ENCODE data around the gene PCNX1. TPM values are rescaled to one million over a fixed set of nuclear protein-coding genes. Genes with fewer than 3 reads are reported as not detected.
"Not testable (repeated sequence)": the region's sequence is repeated elsewhere in the genome, so short reads cannot be mapped to it uniquely, and the experiment has no call there.

Gene PCNX1
- total RNA-seq, 1 donor from 2014 or later = 75.6 TPM

DNA sequence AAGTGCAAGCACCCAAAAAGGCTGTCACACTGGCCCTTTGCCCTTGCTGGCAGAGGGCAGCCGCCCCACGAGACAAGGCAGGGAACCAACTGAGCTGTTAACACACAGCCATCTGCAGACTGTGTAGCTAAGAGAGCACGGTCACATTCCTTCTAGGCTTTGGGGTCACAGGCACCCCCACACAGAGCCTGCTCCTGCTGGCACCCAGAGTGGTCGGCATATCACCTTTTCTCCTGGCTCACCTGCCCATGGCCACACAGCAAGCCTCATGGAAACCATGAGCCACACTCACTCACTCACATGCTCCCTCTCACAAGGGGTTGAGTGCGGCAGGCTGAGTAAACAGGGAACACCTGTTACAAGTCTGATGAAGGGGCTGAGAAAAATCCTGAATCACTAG is 214.5 kb downstream of the PCNX1 start:
- DNase-seq (ENCODE audit: low spot score) = no peak

GRCh38 chr14:71122866-71123565 is 215.8 kb downstream of the PCNX1 start:
- no peak for DNase-seq (ENCODE audit: low spot score)

DNA sequence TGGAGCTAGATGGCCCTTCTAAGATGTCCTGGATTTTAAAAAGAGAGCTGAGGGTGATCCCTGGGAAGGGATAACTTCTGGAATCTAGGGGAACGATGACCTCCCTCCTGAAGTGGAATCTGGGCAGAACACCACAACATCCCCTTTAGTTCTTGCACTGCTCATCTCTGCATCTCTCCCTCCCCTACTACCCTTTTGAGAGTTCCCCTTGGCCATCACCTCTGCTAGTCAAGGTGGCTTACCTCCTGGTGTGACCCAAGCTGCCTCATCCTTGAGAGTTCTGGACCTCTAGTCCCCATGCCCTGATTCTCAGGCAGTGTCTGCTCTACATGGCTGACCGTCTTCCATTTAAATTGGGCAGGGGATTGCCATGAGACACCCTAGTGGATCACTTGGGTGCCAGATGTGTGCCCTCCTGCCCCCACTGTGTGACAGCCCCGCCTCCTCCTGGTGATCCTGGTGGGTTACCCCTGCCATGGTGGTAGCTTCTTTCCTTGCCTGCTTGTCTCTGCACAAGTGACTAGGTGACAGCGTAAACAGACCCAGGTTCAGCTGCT is 216.4 kb downstream of the PCNX1 start:
- no peak for DNase-seq (ENCODE audit: low spot score)

GRCh38 chr14:71129716-71130490 is 222.6 kb downstream of the PCNX1 start:
- DNase-seq (ENCODE audit: low spot score) = not testable (repeated sequence)

DNA sequence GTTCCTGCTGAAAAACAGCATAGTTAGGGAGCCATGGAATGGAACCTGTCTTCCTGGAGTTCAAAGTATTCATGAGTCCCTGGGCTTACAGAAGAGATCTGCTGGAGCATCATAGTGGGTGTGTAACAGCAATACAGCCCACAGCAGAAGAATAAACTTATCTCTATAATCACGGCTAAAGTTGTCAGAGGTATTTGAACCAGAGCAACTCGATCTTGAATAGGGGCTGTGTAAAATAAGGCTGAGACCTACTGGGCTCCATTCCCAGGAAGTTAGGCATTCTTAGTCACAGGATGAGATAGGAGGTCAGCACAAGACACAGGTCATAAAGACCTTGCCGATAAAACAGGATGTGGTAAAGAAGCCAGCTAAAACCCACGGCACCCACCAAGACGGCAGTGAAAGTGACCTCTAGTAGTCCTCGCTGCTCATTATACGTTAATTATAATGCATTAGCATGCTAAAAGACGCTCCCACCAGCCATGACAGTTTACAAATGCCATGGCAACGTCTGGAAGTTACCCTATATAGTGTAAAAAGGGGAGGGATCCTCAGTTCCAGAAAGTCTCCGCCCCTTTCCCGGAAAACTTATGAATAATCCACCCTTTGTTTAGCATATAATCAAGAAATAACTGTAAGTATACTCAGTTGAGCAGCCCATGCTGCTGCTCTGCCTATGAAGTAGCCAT is 223.4 kb downstream of the PCNX1 start:
- peak; percentile 93 for DNase-seq (ENCODE audit: low spot score)

- DNase-seq (ENCODE audit: low spot score) = no peak
Measured at GRCh38 chr14:71133296-71133695, 226.0 kb downstream of the PCNX1 start.

DNA sequence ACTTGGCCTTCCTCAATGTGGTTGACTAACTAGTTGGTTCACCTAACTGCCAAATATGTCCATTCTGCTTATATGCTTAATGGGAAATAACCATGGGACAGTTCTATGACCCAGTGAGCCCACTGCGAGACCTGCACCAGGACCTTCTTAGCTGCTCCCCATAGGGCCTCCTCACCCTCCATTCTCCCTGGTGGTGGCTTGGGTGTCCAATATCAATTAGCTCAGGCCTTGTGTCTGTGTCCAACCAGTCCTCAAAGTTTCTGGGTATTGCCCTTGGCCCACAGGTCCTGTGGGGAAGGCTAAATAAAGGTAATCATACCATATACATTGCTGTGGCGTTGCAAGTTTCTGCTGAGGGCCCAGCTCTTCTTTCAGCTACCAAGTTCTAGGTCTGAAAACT is 228.2 kb downstream of the PCNX1 start:
- no peak for DNase-seq (ENCODE audit: low spot score)

DNA sequence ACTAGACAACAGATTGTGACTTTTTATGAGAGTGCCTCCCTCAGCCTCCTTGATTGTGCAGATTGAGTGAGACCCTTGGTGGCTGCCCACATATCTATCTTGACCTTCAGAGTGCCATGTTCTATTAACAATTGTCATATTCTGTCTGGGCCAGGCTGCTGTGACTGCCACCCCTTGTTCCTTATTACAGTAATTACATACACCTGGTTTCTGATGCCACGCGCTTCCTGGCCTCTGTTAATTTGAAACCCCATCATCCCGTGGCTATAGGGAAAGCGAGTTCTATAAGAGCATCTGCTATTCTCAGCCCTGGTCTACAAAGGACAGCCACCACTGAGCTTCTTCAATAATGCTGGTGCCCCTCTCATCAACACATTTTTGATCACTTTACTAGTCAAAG is 228.7 kb downstream of the PCNX1 start:
- DNase-seq (ENCODE audit: low spot score) = no peak

- DNase-seq (ENCODE audit: low spot score) = no peak
Measured at GRCh38 chr14:71136386-71137060, 229.3 kb downstream of the PCNX1 start.

DNA sequence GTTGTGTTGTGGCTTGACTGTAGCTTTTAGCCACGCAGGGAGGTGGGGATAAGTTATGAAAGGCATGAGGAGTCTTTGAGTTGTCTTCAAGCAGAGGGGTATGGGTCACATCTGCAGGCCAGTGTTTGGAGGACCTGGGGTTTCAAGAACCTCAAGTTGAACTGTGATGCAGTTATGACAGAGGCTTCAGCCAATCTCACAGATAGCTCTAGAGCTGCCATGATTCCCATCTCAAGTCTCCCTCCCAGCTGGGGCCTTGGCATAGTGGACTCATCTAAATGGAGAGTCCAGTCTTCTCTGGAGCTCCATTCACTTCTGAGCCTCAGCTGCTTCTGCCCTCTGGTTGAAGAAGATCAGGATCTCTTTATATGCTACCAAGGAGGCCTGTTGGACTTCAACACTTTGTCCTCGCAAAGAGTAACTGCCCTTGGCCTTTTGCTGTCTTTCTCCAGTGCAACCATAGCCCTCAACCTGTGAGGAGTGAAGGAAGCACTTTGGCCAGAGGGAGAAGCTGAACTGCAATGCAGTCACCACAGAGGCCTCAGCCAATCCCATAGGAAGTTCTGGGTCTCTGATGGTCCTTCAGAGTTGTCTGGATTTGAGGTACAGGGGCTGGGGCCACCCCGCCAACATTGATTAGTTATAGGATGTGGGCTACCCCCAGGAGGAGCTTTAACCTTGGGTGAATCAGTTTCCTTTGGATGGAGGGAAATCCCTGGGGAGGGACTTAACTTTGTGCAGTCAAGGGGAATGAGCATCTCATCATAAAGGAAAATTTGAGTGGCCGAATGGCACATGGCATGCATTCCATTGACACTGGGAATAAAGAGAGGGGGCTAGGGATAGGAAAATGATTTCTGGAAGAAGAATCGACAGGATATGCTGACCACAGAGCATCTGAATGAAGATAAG is 230.5 kb downstream of the PCNX1 start:
- no peak for DNase-seq (ENCODE audit: low spot score)

DNA sequence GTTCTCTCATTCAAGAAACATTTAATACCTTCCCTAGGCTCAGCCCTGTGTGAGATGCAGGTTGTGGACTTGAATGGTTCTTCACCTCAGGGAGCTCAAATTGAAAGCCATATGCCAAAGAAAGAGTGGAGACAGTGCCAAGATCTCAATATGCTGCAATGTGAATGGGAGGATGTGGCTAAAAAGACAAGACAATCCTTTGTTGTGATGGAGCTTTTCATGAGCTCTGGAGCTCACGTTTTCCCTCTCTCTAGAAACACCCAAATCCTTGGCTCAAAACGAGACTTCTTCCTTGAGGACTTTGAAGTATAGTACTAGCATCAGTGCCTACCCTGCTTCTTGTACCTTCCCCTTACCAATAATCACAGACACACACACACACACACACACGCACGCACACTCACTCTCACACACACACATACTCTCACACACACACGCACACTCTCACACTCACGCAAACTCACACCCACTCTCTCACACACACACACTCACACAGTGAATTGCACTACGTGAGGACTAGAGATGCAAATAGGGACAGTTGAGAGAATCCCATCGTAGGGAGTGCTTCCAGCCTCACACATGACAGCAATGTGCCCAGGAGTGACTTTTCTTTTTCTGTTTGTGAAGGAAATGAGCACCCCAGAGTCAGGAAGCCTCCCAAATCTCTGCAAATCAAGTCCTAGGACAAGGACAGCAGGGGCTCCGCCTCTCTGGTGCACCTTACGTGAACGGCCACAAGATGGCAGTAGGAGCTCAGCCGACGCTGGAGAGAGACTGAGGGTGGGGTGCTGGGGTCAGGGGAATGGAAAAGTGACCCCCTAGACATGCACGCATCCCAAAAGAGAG is 231.4 kb downstream of the PCNX1 start:
- DNase-seq (ENCODE audit: low spot score) = peak; percentile 51

DNA sequence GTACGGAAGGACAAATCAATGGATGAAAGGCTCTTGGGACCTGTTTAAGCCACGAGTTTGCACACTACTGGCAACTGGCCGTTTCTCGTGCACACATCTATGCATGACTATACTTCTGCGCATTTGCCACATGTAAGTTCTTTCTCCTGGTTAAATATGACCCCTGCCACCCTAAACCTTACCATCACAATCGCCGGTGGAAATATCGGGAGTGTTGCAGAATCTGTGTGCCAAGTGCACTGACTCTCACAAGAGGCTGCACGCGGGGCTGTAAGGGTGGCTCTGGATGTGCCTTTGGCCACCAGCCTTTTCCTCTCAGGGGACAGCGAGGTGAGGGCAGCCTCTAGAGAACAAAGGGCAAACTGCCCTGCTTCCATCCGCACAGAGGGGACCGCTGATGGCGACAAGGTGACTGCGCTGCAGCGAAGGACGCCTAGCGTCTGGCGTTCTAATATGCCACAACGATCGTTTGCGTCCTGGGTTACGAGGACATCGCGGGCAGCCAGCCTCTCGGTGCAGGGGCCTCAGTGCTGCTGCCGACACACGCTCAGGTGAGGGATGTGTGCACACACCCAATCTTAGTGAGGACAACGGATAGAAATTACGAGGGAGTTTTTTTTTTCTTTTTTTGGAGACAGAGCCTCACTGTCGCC is 232.2 kb downstream of the PCNX1 start:
- no peak for DNase-seq (ENCODE audit: low spot score)

GRCh38 chr14:71140157-71140556 is 232.9 kb downstream of the PCNX1 start:
- DNase-seq (ENCODE audit: low spot score) = no peak

DNA sequence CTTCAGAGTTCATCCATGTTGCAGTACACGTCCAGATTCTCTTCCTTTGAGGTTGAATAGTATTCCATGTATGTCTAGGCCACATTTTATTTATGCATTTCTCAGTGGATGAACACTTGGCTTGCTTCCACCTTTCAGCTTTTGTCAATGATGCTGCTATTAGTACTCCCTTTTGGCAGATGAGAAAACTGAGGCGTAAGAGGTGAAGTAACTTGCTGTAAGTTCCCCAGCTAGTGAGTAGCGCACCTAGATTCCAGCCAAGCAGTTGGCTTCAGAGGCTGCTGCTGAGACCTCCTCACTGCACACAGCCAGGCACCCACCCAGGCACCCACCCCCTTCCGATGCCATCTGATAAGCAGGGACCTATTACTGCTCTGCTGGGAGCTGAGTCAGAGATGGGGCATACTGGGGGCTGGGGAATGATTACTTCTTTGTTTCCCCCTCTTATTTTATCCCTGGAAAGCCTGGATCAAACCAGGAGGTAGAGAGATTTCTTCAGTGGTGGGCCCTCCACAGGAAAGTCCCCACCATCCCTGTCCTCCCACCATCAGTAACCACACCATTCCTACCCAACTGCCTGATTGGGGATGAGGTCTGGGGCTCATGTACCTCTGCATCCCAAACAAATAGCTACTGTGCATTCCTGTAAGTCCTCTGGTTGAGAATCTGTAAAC is 234.6 kb downstream of the PCNX1 start:
- no peak for DNase-seq (ENCODE audit: low spot score)

DNA sequence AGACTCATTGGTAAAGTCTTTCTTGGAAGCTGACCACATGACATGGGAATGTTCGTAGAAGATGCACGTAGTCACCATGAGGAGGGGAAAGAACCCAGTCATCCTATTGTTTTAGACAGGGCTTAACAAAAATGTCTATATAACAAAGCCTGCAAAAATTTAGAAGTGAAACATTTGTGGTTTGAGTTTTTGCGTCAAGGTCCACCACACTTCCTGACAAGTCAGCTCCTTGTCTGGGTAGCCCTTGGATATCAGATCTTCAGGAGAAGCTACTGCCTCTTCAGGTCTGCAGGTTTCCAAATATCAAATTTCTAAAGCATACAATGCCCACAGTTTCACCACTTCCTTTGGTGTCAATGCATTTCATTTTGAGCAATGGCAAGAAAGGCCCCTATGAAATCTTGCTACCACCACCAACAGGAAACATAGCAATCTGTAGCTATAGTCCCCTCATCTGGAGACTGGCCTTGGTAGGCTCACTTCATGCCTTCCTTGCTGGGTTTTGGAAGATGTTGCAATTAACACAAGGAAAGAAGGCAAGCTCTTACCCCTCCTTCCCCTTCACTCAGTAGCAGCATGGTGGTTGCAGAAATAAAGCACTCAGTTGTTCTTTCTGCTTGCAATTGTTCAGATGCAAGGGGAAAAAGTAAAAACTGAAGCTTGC is 235.2 kb downstream of the PCNX1 start:
- DNase-seq (ENCODE audit: low spot score) = no peak

GRCh38 chr14:71143381-71144290 is 236.4 kb downstream of the PCNX1 start:
- DNase-seq (ENCODE audit: low spot score) = peak; percentile 30

DNA sequence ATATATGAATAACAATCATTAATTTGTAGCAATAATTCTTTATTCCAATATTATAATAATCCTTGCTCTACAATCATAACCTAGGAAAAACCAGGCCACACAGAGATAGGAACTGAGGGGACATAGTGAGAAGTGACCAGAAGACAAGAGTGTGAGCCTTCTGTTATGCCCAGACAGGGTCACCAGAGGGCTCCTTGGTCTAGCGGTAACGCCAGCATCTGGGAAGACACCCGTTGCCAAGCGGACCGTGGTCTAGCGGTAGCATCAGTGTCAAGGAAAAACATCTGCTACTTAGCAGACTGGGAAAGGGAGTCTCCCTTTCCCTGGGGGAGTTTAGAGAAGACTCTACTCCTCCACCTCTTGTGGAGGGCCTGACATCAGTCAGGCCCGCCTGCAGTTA is 240.1 kb downstream of the PCNX1 start:
- DNase-seq (ENCODE audit: low spot score) = not testable (repeated sequence)
